IMR-90 (cell line): ENCODE measurements around the gene CSNK2A3.

Source experiments
- BHLHE40 ChIP-seq: fragments of 150-350 bp; IDR thresholded peaks from 2 replicates; pipeline ENCODE4 v1.6.1; 2016; ENCODE audit warnings: mild to moderate bottlenecking, low read depth, low read length
- CEBPB ChIP-seq: IDR thresholded peaks from 2 replicates; pipeline ENCODE4 v1.6.1; 2012; ENCODE audit warnings: low read depth, low read length, improper control_type of control experiment
- CHD1 ChIP-seq: IDR thresholded peaks from 2 replicates; pipeline ENCODE4 v1.6.1; 2012; ENCODE audit warnings: low read depth, low read length, improper control_type of control experiment
- MAZ ChIP-seq: IDR thresholded peaks from 2 replicates; pipeline ENCODE4 v1.6.1; 2012; ENCODE audit warnings: low read depth, mild to moderate bottlenecking, low read length, improper control_type of control experiment, moderate library complexity, borderline replicate concordance
- POLR2A ChIP-seq: IDR thresholded peaks from 2 replicates; pipeline ENCODE4 v1.6.1; 2012; ENCODE audit warnings: mild to moderate bottlenecking, low read depth, low read length
- RAD21 ChIP-seq: IDR thresholded peaks from 2 replicates; pipeline ENCODE4 v1.6.1; 2012; ENCODE audit warnings: low read length, improper control_type of control experiment
- RCOR1 ChIP-seq: IDR thresholded peaks from 2 replicates; pipeline ENCODE4 v1.6.1; 2012; ENCODE audit warnings: mild to moderate bottlenecking, low read length, improper control_type of control experiment; ENCODE audit not compliant: insufficient replicate concordance
- TF ChIP-seq, protein P1 (sequence below): conservative IDR thresholded peaks from 2 replicates; pipeline ENCODE4 v1.5.1; 2012; ENCODE audit warnings: mild to moderate bottlenecking, low read depth, low read length, improper control_type of control experiment
- TF ChIP-seq, protein P2 (sequence below): fragments of 150-350 bp; IDR thresholded peaks from 2 replicates; pipeline ENCODE4 v1.6.1; 2016; ENCODE audit warnings: low read depth, mild to moderate bottlenecking, low read length, moderate library complexity, borderline replicate concordance
- TF ChIP-seq, protein P3 (sequence below): fragments of 150-350 bp; IDR thresholded peaks from 2 replicates; pipeline ENCODE4 v1.6.1; 2017; ENCODE audit warnings: mild to moderate bottlenecking, antibody characterized with exemption, low read length, low read depth

DNA sequence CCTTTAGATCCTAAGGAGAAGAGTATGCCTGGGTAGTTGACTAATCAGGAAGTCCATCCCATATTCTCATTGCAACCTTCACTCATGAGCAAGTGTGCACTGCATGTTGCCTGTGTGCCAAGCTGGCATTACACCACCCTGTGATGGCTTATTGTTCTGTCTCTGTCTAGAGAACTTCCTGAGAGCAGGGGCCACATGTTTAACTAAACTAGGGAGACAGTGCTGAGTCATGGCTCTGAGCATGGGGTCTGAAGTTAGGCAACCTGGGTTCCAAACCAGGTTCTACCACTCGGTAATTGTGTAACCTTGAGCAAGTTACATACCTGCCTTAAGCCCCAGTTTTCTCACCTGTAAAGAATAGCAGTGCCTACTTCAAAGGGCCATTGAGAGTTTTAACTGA, 39.6 kb downstream of the CSNK2A3 start:
- TF ChIP-seq, protein P1, sequence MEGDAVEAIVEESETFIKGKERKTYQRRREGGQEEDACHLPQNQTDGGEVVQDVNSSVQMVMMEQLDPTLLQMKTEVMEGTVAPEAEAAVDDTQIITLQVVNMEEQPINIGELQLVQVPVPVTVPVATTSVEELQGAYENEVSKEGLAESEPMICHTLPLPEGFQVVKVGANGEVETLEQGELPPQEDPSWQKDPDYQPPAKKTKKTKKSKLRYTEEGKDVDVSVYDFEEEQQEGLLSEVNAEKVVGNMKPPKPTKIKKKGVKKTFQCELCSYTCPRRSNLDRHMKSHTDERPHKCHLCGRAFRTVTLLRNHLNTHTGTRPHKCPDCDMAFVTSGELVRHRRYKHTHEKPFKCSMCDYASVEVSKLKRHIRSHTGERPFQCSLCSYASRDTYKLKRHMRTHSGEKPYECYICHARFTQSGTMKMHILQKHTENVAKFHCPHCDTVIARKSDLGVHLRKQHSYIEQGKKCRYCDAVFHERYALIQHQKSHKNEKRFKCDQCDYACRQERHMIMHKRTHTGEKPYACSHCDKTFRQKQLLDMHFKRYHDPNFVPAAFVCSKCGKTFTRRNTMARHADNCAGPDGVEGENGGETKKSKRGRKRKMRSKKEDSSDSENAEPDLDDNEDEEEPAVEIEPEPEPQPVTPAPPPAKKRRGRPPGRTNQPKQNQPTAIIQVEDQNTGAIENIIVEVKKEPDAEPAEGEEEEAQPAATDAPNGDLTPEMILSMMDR: no peak
- TF ChIP-seq, protein P2, sequence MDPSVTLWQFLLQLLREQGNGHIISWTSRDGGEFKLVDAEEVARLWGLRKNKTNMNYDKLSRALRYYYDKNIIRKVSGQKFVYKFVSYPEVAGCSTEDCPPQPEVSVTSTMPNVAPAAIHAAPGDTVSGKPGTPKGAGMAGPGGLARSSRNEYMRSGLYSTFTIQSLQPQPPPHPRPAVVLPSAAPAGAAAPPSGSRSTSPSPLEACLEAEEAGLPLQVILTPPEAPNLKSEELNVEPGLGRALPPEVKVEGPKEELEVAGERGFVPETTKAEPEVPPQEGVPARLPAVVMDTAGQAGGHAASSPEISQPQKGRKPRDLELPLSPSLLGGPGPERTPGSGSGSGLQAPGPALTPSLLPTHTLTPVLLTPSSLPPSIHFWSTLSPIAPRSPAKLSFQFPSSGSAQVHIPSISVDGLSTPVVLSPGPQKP: no peak
- TF ChIP-seq POLR2A (no peak), RCOR1 (no peak), RAD21 (no peak), MAZ (no peak), BHLHE40 (peak; percentile 65), CEBPB (peak; percentile 73), CHD1 (no peak)
- TF ChIP-seq, protein P3, sequence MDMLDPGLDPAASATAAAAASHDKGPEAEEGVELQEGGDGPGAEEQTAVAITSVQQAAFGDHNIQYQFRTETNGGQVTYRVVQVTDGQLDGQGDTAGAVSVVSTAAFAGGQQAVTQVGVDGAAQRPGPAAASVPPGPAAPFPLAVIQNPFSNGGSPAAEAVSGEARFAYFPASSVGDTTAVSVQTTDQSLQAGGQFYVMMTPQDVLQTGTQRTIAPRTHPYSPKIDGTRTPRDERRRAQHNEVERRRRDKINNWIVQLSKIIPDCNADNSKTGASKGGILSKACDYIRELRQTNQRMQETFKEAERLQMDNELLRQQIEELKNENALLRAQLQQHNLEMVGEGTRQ: no peak
